HG03175 (cell line): ENCODE results near the gene AAMDC.
"Not testable (repeated sequence)": the region's sequence is repeated elsewhere in the genome, so short reads cannot be mapped to it uniquely, and the experiment has no call there.

Experiments used
- ATAC-seq: cut with Tn5 transposase; IDR thresholded peaks from one replicate; pipeline ENCODE4 v1.9.1; 2021; ENCODE audit warnings: mild to moderate bottlenecking, moderate library complexity; ENCODE audit not compliant: unreplicated experiment

AAMDC gene

DNA sequence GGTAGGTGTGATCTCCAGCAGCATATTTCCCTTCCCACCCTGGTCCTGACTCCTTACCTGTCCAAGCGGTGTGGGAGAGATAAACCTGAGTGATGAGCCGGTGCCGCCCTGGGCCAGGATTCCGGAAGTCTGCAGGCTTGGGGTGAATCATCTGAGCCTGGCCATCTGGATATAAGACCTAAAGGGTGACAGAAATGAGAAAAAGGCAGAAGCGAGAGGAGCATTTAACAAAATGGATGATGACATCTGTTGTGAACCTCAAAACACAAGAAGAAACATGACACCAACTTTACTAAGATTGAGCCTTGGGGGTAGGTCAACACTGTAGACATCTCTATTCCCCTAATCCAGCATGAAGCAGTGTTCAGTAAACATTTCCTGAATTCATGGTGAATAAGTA lies 62.8 kb downstream of the AAMDC start:
- no peak for ATAC-seq

DNA sequence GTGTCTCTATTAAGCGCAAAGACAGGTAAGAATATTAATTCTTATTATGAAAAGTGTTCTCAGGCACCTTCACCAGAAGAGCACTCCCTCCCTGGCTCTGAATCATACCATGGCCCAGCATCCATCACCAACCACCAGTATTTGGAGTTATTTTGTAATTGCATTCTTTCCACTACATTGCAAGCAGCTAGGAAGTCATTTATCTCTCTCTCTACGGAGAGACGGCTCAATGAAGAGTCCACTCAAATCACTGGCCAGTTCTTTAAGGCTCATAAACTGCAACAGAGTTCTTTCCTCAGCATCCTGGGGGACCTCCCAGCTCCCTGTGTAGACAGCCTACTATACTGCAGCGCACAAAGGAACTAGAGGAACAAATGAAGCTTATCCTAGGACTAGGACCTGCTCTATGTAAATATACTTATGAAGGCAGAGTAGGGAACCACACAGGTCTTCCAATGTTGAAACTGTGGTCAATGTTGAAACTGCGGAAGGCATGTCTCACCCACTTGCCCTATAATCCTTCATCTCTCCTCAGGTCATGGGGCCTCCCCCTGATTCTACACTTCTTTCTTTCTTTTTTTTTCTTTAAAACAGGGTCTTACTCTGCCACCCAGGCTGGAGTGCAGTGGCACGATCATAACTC lies 63.4 kb downstream of the AAMDC start:
- no peak for ATAC-seq

DNA sequence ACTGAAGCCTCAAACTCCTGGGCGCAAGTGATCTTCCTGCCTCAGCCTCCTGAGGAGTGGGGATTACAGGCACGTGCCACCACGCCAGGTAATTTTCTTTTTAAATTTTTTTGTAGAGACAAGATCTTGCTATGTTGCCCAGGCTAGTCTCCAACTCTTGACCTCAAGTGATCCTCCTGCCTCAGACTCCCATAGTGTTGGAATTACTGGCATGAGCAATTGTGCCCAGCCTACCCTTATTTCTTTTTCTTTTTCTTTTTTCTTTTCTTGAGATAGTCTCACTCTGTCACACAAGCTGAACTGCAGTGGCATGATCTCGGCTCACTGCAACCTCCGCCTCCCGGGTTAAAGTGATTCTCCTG lies 63.9 kb downstream of the AAMDC start:
- no peak for ATAC-seq

DNA sequence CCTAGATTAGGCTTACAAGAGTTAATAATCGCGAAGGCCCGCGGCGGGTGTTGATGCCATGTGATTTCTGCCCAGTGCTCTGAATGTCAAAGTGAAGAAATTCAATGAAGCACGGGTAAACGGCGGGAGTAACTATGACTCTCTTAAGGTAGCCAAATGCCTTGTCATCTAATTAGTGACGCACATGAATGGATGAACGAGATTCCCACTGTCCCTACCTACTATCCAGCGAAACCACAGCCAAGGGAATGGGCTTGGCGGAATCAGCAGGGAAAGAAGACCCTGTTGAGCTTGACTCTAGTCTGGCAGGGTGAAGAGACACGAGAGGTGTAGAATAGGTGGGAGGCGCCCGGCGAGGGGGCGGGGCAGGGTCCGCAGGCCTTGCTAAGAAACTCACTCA lies 65.5 kb downstream of the AAMDC start:
- ATAC-seq, result no peak

DNA sequence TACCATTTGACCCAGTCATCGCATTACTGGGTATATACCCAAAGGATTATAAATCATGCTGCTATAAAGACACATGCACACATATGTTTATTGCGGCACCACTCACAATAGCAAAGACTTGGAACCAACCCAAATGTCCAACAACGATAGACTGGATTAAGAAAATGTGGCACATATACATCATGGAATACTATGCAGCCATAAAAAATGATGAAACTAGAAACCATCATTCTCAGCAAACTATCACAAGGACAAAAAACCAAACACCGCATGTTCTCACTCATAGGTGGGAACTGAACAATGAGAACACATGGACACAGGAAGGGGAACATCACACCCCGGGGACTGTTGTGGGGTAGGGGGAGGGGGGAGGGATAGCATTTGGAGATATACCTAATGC lies 68.1 kb downstream of the AAMDC start:
- not testable (repeated sequence) for ATAC-seq

DNA sequence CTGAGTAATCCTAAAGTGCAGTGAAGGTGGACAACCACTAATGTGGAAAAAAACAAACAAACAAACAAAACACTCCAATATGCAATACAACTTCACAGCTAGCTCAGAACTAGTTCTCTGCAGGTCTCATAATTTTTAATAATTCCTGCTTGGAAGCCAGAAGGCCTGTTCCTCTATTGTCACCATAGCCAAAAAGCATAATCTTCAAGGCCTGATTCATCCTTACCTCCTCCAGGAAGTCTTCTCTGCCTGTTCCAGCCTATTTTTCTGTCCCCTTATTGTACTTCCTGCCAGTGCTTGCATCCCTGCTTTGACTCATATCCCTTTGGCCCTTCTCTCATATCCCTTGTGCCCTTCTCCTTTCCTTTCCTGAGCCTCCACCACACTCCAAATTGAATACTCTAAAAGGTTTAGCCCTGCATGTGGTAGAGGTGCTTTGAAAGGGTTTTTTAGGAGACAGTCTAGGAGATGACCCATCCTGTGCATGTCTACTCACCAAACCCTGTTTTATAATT lies 69.2 kb downstream of the AAMDC start:
- not testable (repeated sequence) for ATAC-seq

DNA sequence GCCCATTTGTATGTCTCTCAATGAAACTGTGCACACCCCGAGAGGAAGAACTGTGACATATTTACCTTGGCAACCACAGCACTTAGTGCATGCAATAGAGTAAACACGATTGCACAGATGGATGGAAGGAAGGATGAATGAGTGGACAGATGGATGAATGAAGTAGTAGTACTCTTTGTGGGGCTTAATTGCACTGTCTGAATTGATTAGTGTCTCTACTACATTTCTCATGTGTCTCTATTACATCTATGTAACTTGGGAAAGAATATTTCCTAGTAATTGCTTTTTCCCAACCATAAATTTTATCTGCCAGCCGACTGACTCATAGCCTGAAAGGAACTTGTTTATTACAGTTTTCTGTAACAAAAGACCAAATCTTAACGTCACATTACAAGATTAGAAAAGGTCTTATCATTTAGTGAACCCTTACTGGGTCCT lies 69.7 kb downstream of the AAMDC start:
- not testable (repeated sequence) for ATAC-seq

DNA sequence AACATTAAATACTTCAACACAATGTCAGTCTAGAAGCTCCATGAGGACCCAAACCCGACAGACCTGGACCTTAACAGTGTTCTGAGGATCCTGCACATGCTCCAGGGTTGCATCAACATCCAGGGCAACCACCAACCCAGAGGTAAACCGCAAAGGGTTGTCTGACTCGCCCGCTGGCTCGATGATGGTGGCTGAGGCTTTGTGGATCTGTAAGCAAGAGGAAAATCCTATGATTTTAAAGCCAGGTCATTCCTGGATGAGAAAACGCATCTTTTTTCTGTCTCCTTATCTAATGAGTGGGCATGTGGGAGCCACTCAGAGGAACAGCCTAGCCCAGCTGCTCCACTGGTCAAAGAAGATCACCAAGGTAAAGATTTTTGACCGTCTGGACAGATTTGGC lies 70.3 kb downstream of the AAMDC start:
- not testable (repeated sequence) for ATAC-seq

DNA sequence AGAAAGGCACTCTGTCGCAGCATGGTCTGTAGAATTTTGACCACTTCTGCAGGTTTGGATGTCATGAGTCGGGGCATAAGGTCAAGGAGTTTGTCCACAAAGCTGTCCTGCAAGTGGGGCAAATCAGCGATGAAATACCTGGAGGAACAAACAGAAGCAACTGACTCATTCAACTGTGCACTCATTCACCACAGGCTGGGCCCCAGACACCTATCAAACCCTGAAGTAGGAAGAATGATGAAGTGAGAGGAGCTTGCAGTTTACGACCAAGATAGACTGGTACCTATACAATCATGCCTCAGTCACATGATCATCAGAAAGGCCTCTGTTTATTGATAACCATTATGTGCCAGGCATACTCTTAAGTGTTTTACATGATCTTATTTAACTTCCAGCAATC lies 70.8 kb downstream of the AAMDC start:
- ATAC-seq, result not testable (repeated sequence)

DNA sequence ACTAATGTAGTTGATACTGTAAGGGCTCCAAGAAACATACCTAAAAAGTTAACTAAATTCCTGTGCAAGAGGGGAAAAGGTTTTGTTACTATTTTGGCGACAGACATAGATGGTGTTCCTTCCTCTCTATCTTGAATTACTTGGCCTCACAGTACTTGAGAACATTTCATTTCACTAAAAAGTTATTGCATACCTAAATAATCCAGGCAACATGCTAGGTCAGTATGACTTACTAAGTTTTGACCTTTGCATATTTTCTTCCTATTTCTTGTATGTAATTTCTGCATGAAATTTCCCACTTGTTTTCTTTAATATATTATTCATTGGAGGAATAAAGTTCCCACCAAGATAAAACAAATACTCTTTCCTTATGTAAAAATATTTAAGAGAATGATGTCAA lies 74.0 kb downstream of the AAMDC start:
- ATAC-seq, result not testable (repeated sequence)

DNA sequence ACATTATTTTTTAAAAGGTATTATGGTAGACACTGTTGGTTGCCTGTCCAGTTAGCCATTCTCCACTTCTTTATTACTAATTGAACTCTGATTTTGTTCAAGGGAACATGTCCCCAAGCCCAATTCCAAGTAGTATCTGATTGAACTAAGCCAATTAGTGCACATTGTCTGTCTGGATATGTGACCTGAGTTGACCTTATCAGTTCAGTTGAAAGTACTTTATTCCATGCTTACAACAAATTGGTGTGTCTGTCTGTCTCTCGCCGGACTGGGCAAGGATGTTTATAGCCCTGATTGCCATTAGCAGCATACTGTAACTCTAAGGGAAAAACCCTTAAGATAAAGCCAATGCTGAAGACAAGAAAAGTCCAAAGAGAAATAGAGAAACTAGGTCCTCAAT lies 87.9 kb downstream of the AAMDC start:
- ATAC-seq, result no peak

DNA sequence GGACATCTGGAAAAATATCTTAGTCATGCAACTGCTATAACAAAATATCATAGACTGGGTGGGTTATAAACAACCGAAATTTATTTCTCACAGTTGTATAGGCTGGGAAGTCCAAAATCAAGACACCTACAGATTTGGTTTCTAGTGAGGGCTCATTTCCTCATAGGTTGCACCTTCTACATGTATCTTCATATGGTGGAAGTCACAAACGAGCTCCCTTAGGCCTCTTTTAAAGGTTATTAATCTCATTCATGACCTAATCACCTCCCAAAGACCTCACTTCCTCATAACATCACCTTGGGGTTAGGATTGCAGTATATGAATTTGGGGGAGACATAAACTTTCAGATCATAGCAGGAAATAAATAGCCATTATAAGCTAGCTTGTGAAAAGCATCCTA lies 88.3 kb downstream of the AAMDC start:
- no peak for ATAC-seq

DNA sequence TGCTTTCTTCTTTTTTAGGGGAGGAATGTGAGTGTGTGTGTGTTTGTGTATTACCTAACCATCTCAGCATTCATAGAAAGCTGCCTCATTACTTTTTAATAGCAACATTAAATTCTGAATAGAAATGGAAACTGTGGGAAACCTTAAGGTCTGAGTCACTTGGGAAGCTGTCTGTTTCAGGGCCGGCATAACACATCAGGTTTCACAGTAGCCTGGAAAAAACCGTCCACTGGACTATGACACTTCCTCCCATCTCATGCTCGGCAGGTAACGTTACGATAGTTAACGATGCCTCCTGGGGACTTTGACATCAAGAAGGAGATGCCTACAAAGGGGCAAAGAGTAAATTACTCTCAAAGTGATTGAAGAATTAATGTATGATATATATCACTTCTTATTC lies 89.9 kb downstream of the AAMDC start:
- ATAC-seq, result not testable (repeated sequence)

DNA sequence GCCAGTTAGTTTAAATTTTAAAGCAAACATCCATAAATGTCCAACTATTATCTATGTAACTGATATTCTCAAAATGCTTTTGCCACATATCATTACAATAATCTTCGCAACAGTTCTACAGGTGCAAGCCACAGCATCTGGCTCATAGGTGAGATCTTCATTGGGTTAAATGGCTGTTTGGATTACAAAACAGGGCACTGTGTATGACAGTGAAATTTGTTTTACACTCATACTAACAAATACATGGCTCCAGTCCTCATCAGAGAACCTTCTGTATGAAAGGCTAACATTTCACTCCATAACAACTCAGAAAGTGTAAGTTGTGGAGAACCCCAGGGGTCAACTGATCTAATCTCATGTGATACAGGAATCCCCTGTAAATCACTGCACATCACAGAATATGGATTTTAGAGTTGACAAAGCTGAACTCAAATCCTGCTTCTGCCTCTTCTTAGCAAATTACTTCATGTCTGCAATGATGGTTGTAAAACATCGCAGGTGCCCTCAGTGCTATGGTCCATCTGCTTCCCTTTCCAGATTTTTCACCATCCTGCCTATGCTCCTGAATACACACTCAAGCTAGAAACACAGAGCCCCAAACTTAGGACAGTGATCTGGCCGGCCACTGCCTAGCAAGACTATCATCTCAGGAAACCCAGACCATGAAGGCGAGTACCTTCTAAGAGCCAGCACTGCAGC lies 92.8 kb downstream of the AAMDC start:
- ATAC-seq, result not testable (repeated sequence)

DNA sequence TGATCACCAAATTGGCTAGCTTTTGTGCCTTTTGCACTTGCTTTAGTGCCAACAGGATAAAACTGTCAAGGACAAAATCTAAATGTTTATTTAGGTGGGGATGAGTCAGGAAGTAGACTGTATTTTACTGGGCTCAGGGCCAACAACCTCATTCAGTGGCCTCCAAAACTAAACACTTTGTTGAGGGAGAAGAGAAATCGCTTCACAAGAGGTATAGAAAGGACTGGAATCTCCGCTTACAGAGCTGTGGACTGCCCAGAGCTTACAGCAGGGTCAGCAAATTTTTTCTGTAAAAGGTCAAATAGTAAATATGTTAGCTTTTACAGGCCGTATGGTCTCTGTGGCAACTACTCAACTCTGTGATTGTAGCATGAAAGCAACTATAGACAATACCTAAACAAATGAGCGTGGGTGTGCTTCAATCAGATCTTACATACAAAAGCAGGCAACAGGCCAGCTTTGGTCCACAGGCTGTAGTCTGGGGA lies 93.4 kb downstream of the AAMDC start:
- ATAC-seq, result not testable (repeated sequence)

DNA sequence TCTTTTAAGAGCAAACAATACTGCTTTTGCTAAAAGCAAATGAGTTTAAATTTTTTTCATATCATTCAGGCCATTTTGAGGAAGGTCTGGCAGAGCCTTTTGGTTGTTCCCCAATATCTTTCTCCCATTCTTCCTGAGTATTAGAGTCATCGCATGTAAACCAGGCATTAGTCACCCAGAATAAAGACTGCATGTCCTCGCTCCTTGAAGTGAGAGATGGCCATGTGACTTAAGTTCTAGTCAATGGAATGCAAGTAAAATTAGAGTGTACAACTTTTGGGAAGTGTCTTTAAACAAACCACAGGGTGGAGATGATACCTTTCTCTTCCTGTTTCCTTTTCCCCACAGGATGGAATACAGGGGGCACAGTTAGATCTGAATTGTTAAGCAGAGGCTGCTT lies 96.8 kb downstream of the AAMDC start:
- not testable (repeated sequence) for ATAC-seq
